IPS-NIHi11 (cell line): Measurements from ENCODE around the gene LRRC53.

Source experiments
- DNase-seq: peaks from one replicate; pipeline ENCODE4 v3.0.0; 2012; ENCODE audit warnings: mixed read lengths, low spot score

Gene LRRC53

GRCh38 chr1:74430342-74430934 lies 82.0 kb downstream of the LRRC53 start:
- no peak for DNase-seq

- DNase-seq = no peak
Observed at GRCh38 chr1:74429580-74429979, 82.8 kb downstream of the LRRC53 start.

- no peak for DNase-seq
Observed at GRCh38 chr1:74427681-74428080, 84.7 kb downstream of the LRRC53 start.

- DNase-seq = no peak
Observed at GRCh38 chr1:74426208-74426937, 86.0 kb downstream of the LRRC53 start.

- no peak for DNase-seq
Observed at GRCh38 chr1:74425676-74426075, 86.7 kb downstream of the LRRC53 start.

- DNase-seq = no peak
Observed at GRCh38 chr1:74423471-74423870, 88.9 kb downstream of the LRRC53 start.

- no peak for DNase-seq
Observed at GRCh38 chr1:74422421-74423292, 89.8 kb downstream of the LRRC53 start.

- DNase-seq = no peak
Observed at GRCh38 chr1:74420467-74420866, 91.9 kb downstream of the LRRC53 start.
